Endothelial cell (in vitro differentiated cells): ENCODE data around the gene FYCO1. TPM values are rescaled to one million over a fixed set of nuclear protein-coding genes. Genes with fewer than 3 reads are reported as not detected.
A peak's percentile ranks its signal among the peaks of the same experiment; 100 is the strongest.

ENCODE experiments used
- DNase-seq: peaks from one replicate; pipeline ENCODE4 v3.0.0; 2021; ENCODE audit warnings: low spot score
- H3K27ac Mint-ChIP-seq: one replicate; pipeline ENCODE4 v1.8.0; 2021; ENCODE audit warnings: mixed read lengths, inconsistent platforms; ENCODE audit not compliant: unreplicated experiment
- H3K27me3 Mint-ChIP-seq: one replicate; pipeline ENCODE4 v1.8.0; 2021; ENCODE audit warnings: mild to moderate bottlenecking, moderate library complexity, mixed read lengths, inconsistent platforms; ENCODE audit not compliant: unreplicated experiment
- H3K36me3 Mint-ChIP-seq: one replicate; pipeline ENCODE4 v1.8.0; 2021; ENCODE audit warnings: mild to moderate bottlenecking, low read depth, mixed read lengths, inconsistent platforms; ENCODE audit not compliant: unreplicated experiment
- H3K4me1 Mint-ChIP-seq: one replicate; pipeline ENCODE4 v1.8.0; 2021; ENCODE audit warnings: mild to moderate bottlenecking, mixed read lengths, inconsistent platforms; ENCODE audit not compliant: unreplicated experiment
- H3K4me3 Mint-ChIP-seq: one replicate; pipeline ENCODE4 v1.8.0; 2021; ENCODE audit warnings: mild to moderate bottlenecking, mixed read lengths, inconsistent platforms; ENCODE audit not compliant: unreplicated experiment
- H3K9me3 Mint-ChIP-seq: one replicate; pipeline ENCODE4 v1.8.0; 2021; ENCODE audit warnings: mixed read lengths, inconsistent platforms; ENCODE audit not compliant: unreplicated experiment
- CTCF ChIP-seq: fragments of 200-600 bp; sonication (generic); IDR thresholded peaks from one replicate; pipeline ENCODE4 v1.5.0; 2021; ENCODE audit warnings: antibody characterized with exemption; ENCODE audit not compliant: unreplicated experiment
- total RNA-seq: library from RNA; stranded (reverse); fragmentation: NEBNext Ultra II Directional; extraction: Animal tissue kit (Norgen Biotek cat#: 25700); gene quantifications from one replicate; pipeline ENCODE4 v1.2.1, GENCODE V29; 2021; ENCODE audit not compliant: unreplicated experiment

Gene FYCO1
- total RNA-seq, 1 donor from 2014 or later, result 13.8 TPM

GRCh38 chr3:45972534-45973402, 22.9 kb downstream of the FYCO1 start:
- no peak for TF ChIP-seq CTCF
- no peak overlapping the region for H3K27ac Mint-ChIP-seq
- peaks cover 21% of the 10 kb centered on the region for H3K36me3 Mint-ChIP-seq
- no peaks in the 10 kb centered on the region for H3K4me1 Mint-ChIP-seq
- no peak for DNase-seq
- no peaks in the 10 kb centered on the region for H3K9me3 Mint-ChIP-seq
- H3K27me3 Mint-ChIP-seq, result peaks cover 4% of the 10 kb centered on the region
- H3K4me3 Mint-ChIP-seq, result no peak overlapping the region

DNA sequence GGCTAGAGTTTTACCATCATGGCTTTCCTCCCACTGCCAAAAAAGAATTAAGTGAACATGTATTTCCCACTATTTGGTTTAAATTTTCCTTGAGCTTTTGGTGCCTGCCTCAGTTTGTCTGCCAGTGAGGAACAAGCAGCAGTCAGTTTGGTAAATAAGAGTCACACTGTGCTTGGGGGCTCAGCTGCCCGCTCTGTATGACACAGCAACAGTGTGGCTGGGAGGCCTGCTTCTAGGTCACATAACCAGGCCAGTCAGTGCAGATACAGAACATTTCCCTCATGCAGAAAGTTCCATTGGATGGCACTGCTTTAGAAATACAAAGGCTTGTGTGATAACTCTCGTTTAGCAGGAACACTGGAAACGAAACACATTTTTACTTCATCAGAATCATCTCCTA, 25.7 kb downstream of the FYCO1 start:
- H3K36me3 Mint-ChIP-seq, result peaks cover 16% of the 10 kb centered on the region
- H3K27me3 Mint-ChIP-seq, result peaks cover 4% of the 10 kb centered on the region
- H3K4me1 Mint-ChIP-seq, result no peaks in the 10 kb centered on the region
- DNase-seq, result no peak
- H3K4me3 Mint-ChIP-seq, result no peak overlapping the region
- H3K27ac Mint-ChIP-seq, result no peak overlapping the region
- no peak for TF ChIP-seq CTCF
- H3K9me3 Mint-ChIP-seq, result no peaks in the 10 kb centered on the region

- H3K4me3 Mint-ChIP-seq, result no peak overlapping the region
- DNase-seq, result no peak
These were observed 26.5 kb downstream of the FYCO1 start for GRCh38 chr3:45969116-45969515.

GRCh38 chr3:45968706-45969105, 26.9 kb downstream of the FYCO1 start:
- no peak for DNase-seq
- H3K36me3 Mint-ChIP-seq, result peaks cover 20% of the 10 kb centered on the region
- H3K4me1 Mint-ChIP-seq, result no peaks in the 10 kb centered on the region
- no peak overlapping the region for H3K27ac Mint-ChIP-seq
- no peaks in the 10 kb centered on the region for H3K9me3 Mint-ChIP-seq
- peaks cover 4% of the 10 kb centered on the region for H3K27me3 Mint-ChIP-seq
- H3K4me3 Mint-ChIP-seq, result no peak overlapping the region
- TF ChIP-seq CTCF, result no peak

More at GRCh38 chr3:45969116-45969515, 26.5 kb downstream of the FYCO1 start:
- peaks cover 4% of the 10 kb centered on the region for H3K27me3 Mint-ChIP-seq
- H3K4me1 Mint-ChIP-seq, result no peaks in the 10 kb centered on the region
- no peak for TF ChIP-seq CTCF
- peaks cover 18% of the 10 kb centered on the region for H3K36me3 Mint-ChIP-seq
- H3K27ac Mint-ChIP-seq, result no peak overlapping the region
- no peaks in the 10 kb centered on the region for H3K9me3 Mint-ChIP-seq

DNA sequence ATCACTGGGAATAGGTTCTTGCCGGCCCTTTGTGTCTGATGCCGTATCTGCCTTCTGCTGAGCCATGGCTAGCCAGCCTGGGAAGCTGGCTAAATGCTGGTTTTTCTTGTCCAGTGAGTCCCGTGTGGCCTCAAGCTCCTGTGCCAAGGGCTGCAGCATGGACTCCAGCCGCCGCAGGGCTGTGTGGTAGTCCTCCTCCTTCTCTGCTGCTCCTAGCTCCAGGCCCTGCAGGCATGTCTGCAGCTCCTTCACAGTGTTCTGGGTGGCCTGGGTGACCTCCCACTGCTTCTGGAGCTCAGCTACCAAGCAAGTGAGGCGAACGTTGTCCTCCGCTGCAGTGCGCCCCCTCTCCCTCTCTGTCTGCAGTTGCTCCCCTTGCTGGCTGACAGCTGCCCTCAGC, 27.5 kb downstream of the FYCO1 start:
- no peaks in the 10 kb centered on the region for H3K4me1 Mint-ChIP-seq
- H3K9me3 Mint-ChIP-seq, result no peaks in the 10 kb centered on the region
- no peak for TF ChIP-seq CTCF
- H3K36me3 Mint-ChIP-seq, result peaks cover 26% of the 10 kb centered on the region
- H3K4me3 Mint-ChIP-seq, result no peak overlapping the region
- H3K27ac Mint-ChIP-seq, result peak overlapping the region; percentile 24
- H3K27me3 Mint-ChIP-seq, result peaks cover 4% of the 10 kb centered on the region
- DNase-seq, result no peak
